VCaP (cell line): ENCODE measurements around the gene CNN2.

ENCODE experiments used
- H3K27ac ChIP-seq: fragments of 450-650 bp; 2 replicates; pipeline ENCODE4 v1.5.1; 2017
- CTCF ChIP-seq: fragments of 450-650 bp; conservative IDR thresholded peaks from 2 replicates; pipeline ENCODE4 v1.5.1; 2017; ENCODE audit warnings: mild to moderate bottlenecking, moderate library complexity

CNN2 gene

DNA sequence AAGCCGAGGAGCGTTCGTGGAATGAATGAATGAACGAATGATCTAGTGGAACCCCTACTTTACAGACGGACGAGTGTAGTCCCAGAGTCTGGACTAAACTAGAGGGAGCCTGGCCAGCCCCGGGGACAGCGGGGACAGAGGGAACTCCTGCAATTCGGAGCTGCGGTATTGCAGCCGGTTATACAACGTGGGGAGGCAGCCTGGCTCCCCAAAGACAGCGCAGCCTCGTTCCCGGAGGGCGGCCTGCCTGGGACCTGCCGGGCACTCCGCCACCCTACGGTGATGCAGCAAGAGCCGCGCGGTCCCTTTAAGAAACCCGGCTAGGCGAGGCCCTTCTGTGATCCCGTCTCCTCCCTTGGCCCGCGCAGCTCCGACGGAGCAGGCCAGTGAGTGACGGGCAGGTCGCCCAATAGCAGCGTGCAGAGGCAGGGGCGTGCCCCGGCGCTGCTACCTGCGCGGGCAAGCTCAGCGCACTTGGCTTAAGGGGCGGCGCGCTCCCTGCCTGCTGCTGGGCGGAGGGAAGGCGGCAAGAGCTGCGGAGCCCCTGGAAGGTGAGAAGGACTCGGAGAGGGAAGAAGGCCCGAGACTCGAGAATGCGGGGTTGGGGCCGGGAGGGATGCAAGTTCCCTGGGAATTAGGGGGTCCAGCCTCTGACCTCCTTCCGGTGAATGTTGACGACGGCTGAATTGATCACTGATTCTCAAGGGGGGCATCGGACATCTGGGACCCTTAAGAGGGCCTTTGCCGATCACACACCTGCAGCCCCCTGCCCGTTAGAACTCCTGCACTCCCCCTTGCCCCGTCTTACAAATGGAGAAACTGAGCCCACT is 13.5 kb downstream of the CNN2 start, which contains the start of gene ABCA7:
Gene ABCA7, plus strand, starts transcription at position 462 of the 830 bp plus-strand sequence. CDS start 1,255 bp downstream, outside the sequence.
- TF ChIP-seq CTCF, result no peak
- peak within 1 kb of the TSS; percentile 72 for H3K27ac ChIP-seq

DNA sequence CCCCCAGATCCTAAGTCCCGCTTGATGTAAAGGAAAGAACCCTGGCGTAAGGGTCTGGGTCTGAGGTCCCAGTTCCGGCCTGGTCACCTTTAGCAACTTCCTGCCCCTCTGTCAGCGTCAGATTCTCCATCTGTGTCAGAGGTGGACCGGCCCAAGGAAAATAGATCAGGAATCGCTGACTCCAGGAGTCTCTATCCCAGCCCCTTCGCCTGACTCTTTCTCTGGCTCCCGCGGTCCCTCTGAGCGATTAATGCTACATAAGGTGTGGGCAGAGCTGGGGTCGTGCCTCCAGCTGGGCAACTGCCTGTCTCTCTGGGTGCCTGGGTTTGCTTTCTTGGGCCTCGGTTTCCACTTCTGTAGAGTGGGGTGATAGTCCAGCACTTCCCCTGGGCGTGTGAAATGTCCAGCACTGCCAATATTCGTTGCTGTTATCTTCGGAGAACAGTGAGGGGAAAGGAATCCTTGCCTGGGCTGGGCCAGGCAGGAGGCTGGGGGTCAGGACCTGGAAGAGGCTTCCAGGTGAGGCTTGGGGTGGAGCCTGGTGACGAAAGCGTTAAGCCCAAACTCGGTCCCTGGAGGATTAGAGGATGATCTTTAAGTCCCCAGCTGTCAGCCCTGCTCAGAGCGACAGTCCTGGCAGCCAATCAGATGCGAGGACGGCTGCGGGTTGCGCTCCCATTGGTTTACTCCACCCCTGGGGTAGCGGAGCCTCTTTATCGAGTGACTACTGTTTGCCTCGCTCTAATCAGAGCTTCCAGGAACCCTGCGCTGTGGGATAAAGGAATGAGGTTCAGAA is 14.3 kb downstream of the CNN2 start:
- no peak for TF ChIP-seq CTCF

GRCh38 chr19:1041272-1041834 is 14.9 kb downstream of the CNN2 start:
- H3K27ac ChIP-seq, result peak overlapping the region; percentile 72
- TF ChIP-seq CTCF, result no peak

More for the DNA sequence above, 14.3 kb downstream of the CNN2 start:
- peak overlapping the region; percentile 72 for H3K27ac ChIP-seq

- TF ChIP-seq CTCF, result no peak
- H3K27ac ChIP-seq, result peak overlapping the region; percentile 72
Measured at GRCh38 chr19:1041835-1042685, 15.7 kb downstream of the CNN2 start.

DNA sequence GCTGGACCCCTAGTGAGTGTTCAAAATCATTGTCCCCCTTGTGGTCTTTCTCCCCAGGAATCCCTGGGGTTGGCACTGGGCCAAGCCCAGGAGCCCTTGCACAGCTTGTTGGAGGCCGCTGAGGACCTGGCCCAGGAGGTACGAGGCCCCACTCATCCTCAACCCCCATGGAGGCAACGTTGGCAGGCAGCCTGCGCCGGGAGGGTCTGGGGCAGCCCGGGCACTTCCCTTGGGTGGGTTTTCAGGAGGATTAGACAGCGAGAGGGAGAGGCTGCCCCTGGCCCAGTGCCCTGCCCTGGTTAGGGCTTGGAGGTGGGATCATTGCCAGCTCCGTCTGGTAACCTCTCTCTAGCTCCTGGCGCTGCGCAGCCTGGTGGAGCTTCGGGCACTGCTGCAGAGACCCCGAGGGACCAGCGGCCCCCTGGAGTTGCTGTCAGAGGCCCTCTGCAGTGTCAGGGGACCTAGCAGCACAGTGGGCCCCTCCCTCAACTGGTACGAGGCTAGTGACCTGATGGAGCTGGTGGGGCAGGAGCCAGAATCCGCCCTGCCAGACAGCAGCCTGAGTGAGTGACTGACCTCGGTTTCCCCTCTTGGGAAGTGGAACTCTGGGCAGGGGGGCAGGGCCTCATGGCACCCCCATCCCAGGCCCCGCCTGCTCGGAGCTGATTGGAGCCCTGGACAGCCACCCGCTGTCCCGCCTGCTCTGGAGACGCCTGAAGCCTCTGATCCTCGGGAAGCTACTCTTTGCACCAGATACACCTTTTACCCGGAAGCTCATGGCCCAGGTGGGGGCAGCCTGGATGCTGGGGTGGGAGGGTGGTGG is 16.5 kb downstream of the CNN2 start:
- TF ChIP-seq CTCF, result no peak; the same call in 1 of the 2 replicates
- peak overlapping the region; percentile 72 for H3K27ac ChIP-seq

DNA sequence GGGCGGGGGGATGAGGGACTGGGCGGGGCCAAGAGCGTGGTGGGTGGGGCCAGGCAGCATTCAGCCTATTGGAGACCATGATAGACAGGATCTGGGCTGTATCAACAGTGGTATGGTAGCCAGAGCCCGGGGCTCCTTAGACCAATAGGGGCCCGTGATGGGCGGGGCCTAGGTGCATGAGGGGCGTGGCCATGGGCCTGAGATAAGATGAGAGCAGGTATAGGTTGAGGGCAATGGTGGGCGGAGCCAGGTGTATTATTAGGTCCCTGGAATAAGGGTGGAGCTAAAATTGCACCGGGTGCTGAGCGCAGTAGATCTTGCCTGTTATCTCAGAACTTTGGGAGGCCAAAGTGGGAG is 18.8 kb downstream of the CNN2 start:
- no peak overlapping the region for H3K27ac ChIP-seq
- TF ChIP-seq CTCF, result no peak
